Gastroesophageal sphincter (tissue), 4 donors: ENCODE measurements around the gene VTN. TPM values are rescaled to one million over a fixed set of nuclear protein-coding genes. Genes with fewer than 3 reads are reported as not detected.

Experiments
- ATAC-seq: fragments of 150-250 bp; one replicate; pipeline ENCODE4 v1.9.1; 2016; ENCODE audit warnings: mild to moderate bottlenecking, moderate library complexity
- H3K27ac ChIP-seq, 4 donors: fragments of 200-600 bp; sonication (generic) in 3 of 4; 1 replicate in 3 of 4; 2 replicates in 1 of 4; pipeline ENCODE4 v1.5.1; 2016 to 2019
- H3K27me3 ChIP-seq: fragments of 200-600 bp; sonication (generic); one replicate; pipeline ENCODE4 v1.5.1; 2019
- H3K36me3 ChIP-seq, 2 donors: fragments of 200-600 bp; sonication (generic); one replicate each; pipeline ENCODE4 v1.5.1; 2019; ENCODE audit warnings: control low read depth in 1 of 2
- H3K4me1 ChIP-seq, 3 donors: fragments of 200-600 bp; sonication (generic); 1 replicate in 2 of 3; 2 replicates in 1 of 3; pipeline ENCODE4 v1.5.1; 2016 to 2019; ENCODE audit warnings: control low read depth in 2 of 3
- H3K4me3 ChIP-seq, 2 donors: fragments of 200-600 bp; sonication (generic); one replicate each; pipeline ENCODE4 v1.5.1; 2019; ENCODE audit warnings: mild to moderate bottlenecking in 1 of 2, moderate library complexity in 1 of 2
- H3K9me3 ChIP-seq, 3 donors: fragments of 200-600 bp; sonication (generic); one replicate each; pipeline ENCODE4 v1.5.1; 2017 to 2019; ENCODE audit warnings: control low read depth in 2 of 3
- CTCF ChIP-seq, 4 experiments: fragments of 200-600 bp in 2 of 4; fragments of 450-650 bp in 2 of 4; sonication (generic) in 1 of 4; IDR thresholded peaks; one replicate each; pipeline ENCODE4 v1.5.1; 2017 to 2019; ENCODE audit warnings: antibody characterized with exemption in 4 of 4, mild to moderate bottlenecking in 2 of 4, moderate library complexity in 2 of 4
- EP300 ChIP-seq: sonication (generic); formaldehyde crosslinking; IDR thresholded peaks from one replicate; pipeline ENCODE4 v1.6.1; 2017; ENCODE audit warnings: antibody characterized with exemption, mild to moderate bottlenecking
- POLR2A ChIP-seq, 2 donors: fragments of 450-650 bp; IDR thresholded peaks; one replicate each; pipeline ENCODE4 v1.6.1; 2017; ENCODE audit warnings: antibody characterized with exemption in 2 of 2, mild to moderate bottlenecking in 2 of 2, moderate library complexity in 1 of 2
- POLR2AphosphoS5 ChIP-seq: sonication (generic); formaldehyde crosslinking; IDR thresholded peaks from one replicate; pipeline ENCODE4 v1.6.1; 2017; ENCODE audit warnings: antibody characterized with exemption
- WGBS, 2 donors: methylation state at CpG; one replicate each; pipeline ENCODE4 v1.1.5; 2018; ENCODE audit warnings: low coverage in 1 of 2; 5-methylcytosine and 5-hydroxymethylcytosine counted together
- total RNA-seq, 4 donors: library from RNA; depleted of rRNA; stranded (reverse); fragments of >200 nt; gene quantifications; one replicate each; pipeline ENCODE4 v1.1.0, GENCODE V29; 2016

The VTN gene
- total RNA-seq, 4 donors from 2014 or later: 0.27 to 0.47 (median 0.27) TPM; not detected in 1

- WGBS, 2 donors: 83% methylated on average over 1 of the region's 6 CpGs; no CpG with 5 or more reads in 1 of the 2 donors
- no peak for ATAC-seq
- no peaks in the 10 kb centered on the region for H3K4me1 ChIP-seq
- no peak overlapping the region for H3K27ac ChIP-seq
- no peaks in the 10 kb centered on the region for H3K9me3 ChIP-seq
- no peak overlapping the region for H3K4me3 ChIP-seq
- TF ChIP-seq POLR2A (IDR thresholded peaks at IDR 0.05) (no peak), CTCF (IDR thresholded peaks at IDR 0.05) (no peak), EP300 (no peak), POLR2AphosphoS5 (no peak)
- H3K27me3 ChIP-seq: no peaks in the 10 kb centered on the region
- peaks cover 0 to 94% of the 10 kb centered on the region in 2 donors for H3K36me3 ChIP-seq
These were observed 25.9 kb upstream of the VTN start for GRCh38 chr17:28395968-28396367.

DNA sequence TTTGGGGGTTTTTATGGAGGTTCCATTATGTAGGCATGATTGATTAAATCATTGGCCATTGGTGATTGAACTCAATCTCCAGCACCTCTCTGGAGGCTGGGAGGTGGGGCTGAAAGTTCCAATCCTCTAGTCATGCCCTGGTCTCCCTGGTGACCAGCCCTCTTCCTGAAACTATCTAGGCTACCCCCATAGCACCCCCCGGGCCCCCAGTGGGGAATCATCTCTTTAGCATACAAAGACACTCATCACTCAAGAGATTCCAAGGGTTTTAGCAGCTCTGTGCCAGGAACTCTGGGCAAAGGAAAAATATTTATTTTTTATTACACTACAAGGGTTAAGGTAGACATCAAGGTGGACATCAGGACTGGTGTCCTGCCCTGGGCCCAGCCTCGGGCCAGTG lies 25.3 kb upstream of the VTN start:
- no peak for TF ChIP-seq CTCF (IDR thresholded peaks at IDR 0.05)
- no peak for TF ChIP-seq POLR2AphosphoS5
- no peak for TF ChIP-seq EP300
- no peak for TF ChIP-seq POLR2A (IDR thresholded peaks at IDR 0.05)

DNA sequence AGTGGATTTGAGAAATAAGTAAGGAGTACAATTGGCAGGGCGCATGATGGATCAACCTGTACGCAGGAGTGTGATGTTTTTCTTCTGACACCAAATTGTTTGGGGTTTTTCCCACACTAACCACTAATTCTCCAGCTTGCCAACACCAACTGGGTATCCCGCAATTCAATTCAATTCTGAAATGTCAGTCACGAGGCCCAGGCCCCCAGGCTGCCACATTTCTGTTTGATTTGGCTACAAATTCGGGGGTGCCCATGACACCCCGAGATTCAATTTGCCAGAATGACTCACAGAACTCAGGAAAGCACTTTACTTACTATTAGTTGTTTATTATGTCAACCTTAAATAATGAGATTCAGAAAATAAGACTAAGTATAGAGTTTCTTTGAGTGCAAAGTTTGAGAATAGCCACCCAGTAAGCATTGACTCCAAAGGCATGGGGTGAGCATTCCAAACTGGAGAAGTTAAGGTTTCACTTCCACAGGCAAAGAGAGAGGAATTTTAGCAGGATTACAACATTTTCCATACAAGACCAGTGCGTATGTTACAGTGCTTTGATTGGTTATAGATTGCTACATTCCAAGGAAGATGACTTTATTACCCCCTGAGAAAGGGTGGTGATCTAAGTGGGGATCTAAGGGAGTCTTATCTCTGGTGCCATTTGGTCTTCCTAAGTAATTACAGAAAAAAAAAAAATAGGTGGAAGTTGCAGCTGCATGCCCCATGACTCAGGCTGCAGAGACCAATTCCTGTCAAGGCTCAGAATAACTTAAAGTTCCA lies 24.4 kb upstream of the VTN start:
- no peaks in the 10 kb centered on the region for H3K27me3 ChIP-seq
- TF ChIP-seq EP300: no peak
- TF ChIP-seq POLR2AphosphoS5: no peak
- no peak for TF ChIP-seq POLR2A (IDR thresholded peaks at IDR 0.05)
- no peak for TF ChIP-seq CTCF (IDR thresholded peaks at IDR 0.05)
- WGBS, 2 donors: 74 to 96% methylated on average over 4 to 6 of the region's 7 CpGs
- no peaks in the 10 kb centered on the region for H3K4me1 ChIP-seq
- no peak for ATAC-seq
- H3K36me3 ChIP-seq: peaks cover 0 to 96% of the 10 kb centered on the region in 2 donors
- H3K4me3 ChIP-seq: no peak overlapping the region
- H3K9me3 ChIP-seq: no peaks in the 10 kb centered on the region
- no peak overlapping the region for H3K27ac ChIP-seq

More for the DNA sequence above, 25.3 kb upstream of the VTN start:
- no peak overlapping the region for H3K27ac ChIP-seq
- H3K27me3 ChIP-seq: no peaks in the 10 kb centered on the region
- no peaks in the 10 kb centered on the region for H3K4me1 ChIP-seq
- WGBS, 2 donors: 75% methylated on average over 1 of the region's 2 CpGs; no CpG with 5 or more reads in 1 of the 2 donors
- peaks cover 0 to 94% of the 10 kb centered on the region in 2 donors for H3K36me3 ChIP-seq
- H3K9me3 ChIP-seq: no peaks in the 10 kb centered on the region
- no peak for ATAC-seq
- no peak overlapping the region for H3K4me3 ChIP-seq

- TF ChIP-seq EP300: no peak
- no peak for TF ChIP-seq CTCF (IDR thresholded peaks at IDR 0.05)
- TF ChIP-seq POLR2A (IDR thresholded peaks at IDR 0.05): no peak
- TF ChIP-seq POLR2AphosphoS5: no peak
- WGBS, 2 donors: 24 to 61% methylated on average over 6 to 9 of the region's 10 CpGs
- Histone ChIP-seq H3K36me3 (peaks cover 0 to 97% of the 10 kb centered on the region in 2 donors), H3K9me3 (no peaks in the 10 kb centered on the region), H3K27me3 (no peaks in the 10 kb centered on the region), H3K27ac (no peak overlapping the region), H3K4me1 (no peaks in the 10 kb centered on the region), H3K4me3 (no peak overlapping the region)
- no peak for ATAC-seq
These were observed 22.4 kb upstream of the VTN start for GRCh38 chr17:28392491-28392890.

DNA sequence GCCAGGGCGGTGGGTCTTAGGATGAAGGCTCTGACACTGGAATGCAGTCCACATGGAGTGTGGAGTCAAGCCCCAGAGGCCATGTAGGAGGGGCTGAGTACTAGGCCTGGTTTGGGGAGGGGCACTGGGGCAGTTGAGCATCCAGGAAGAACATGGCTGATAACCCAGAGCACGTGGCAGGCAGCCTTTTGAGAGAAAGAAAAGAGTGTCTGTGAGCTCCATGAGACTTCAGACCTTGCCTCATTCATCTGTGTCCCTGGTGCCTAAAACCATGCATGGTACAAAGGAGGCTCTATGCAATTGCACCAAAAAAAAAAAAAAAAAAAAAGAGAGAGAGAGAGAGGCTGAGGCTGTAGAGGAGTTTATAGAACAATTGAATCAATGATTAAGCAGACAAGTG lies 21.3 kb upstream of the VTN start:
- TF ChIP-seq CTCF (IDR thresholded peaks at IDR 0.05): no peak
- TF ChIP-seq POLR2A (IDR thresholded peaks at IDR 0.05): no peak
- TF ChIP-seq EP300: no peak
- no peak for TF ChIP-seq POLR2AphosphoS5
- WGBS, 2 donors: 75% methylated on average over 2 of the region's 2 CpGs; no CpG with 5 or more reads in 1 of the 2 donors
- no peak overlapping the region for H3K27ac ChIP-seq
- H3K27me3 ChIP-seq: no peaks in the 10 kb centered on the region
- no peak for ATAC-seq
- no peaks in the 10 kb centered on the region for H3K9me3 ChIP-seq
- no peak overlapping the region for H3K4me3 ChIP-seq
- no peaks in the 10 kb centered on the region for H3K4me1 ChIP-seq
- H3K36me3 ChIP-seq: peaks cover 0 to 97% of the 10 kb centered on the region in 2 donors
